Measurements from ENCODE around the gene UBE2U.

DNA sequence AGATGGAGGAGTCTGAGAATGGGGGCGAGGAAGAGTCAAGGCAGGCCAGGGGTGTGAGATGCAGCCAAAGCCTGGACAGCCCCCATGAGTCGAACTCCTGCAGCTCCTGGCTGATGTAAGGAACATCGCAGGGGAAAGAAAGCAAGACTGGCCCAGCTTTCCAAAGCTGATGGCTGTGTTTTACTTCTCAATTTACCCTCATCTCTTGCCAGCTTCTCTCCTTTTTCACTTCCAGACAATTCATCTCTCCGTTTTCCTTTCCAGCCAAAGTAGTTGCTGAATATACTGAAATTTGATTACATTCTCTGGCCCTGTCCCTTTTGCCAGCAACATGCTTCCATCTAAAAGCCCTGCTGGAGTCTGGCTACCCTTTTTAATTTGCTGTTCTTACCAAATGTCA, 40.0 kb upstream of the UBE2U start:
- no peak for TF ChIP-seq CEBPB (IDR thresholded peaks at IDR 0.05; ENCODE audit: low read depth)
- TF ChIP-seq, protein P1, sequence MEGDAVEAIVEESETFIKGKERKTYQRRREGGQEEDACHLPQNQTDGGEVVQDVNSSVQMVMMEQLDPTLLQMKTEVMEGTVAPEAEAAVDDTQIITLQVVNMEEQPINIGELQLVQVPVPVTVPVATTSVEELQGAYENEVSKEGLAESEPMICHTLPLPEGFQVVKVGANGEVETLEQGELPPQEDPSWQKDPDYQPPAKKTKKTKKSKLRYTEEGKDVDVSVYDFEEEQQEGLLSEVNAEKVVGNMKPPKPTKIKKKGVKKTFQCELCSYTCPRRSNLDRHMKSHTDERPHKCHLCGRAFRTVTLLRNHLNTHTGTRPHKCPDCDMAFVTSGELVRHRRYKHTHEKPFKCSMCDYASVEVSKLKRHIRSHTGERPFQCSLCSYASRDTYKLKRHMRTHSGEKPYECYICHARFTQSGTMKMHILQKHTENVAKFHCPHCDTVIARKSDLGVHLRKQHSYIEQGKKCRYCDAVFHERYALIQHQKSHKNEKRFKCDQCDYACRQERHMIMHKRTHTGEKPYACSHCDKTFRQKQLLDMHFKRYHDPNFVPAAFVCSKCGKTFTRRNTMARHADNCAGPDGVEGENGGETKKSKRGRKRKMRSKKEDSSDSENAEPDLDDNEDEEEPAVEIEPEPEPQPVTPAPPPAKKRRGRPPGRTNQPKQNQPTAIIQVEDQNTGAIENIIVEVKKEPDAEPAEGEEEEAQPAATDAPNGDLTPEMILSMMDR (IDR thresholded peaks at IDR 0.05 in 2 of 3, conservative IDR thresholded peaks at IDR 0.05 in 1 of 3; ENCODE audit: borderline replicate concordance in 1 of 3, insufficient read depth in 1 of 3, low read depth in 2 of 3, low read length in 2 of 3): no peak
- TF ChIP-seq ZNF274 (IDR thresholded peaks at IDR 0.05; ENCODE audit: low read depth, low read length): no peak
- no peak for TF ChIP-seq POLR2A (IDR thresholded peaks at IDR 0.05; ENCODE audit: borderline replicate concordance, extremely low read depth, insufficient read depth, insufficient read length)
